ENCODE measurements around the gene SCO2. TPM values are rescaled to one million over a fixed set of nuclear protein-coding genes. Genes with fewer than 3 reads are reported as not detected.

SCO2 gene
- total and polyA plus RNA-seq, 10 of the 15 experiments (the other 5 are each of a cell fraction or from before 2014, with no cell fraction given): 0.18 to 16.0 (median 2.4) TPM; not detected in 1

GRCh38 chr22:50516068-50516467 lies 9.3 kb downstream of the SCO2 start:
- ChIA-PET POLR2A (interaction anchor here (1.9 kb wide), 1 partner anchor 9 kb away, joined by 8 read pairs; the partner anchor contains the start of gene SCO2), SMC1A (ENCODE audit: uncharacterized antibody, unreplicated experiment) (no interaction called here), CTCF (no interaction called here), RAD21 (ENCODE audit: unreplicated experiment) (no interaction called here)
- Histone ChIP-seq H2AFZ (ENCODE audit: control insufficient read depth, low read depth, low read length) (no peak overlapping the region), H3K27ac (ENCODE audit: control insufficient read depth, insufficient read depth) (no peak overlapping the region), H3K79me2 (ENCODE audit: control insufficient read depth, insufficient read depth, low read length) (peaks cover 24% of the 10 kb centered on the region), H3K27me3 (replicated peaks in 1 of 2; ENCODE audit: control insufficient read depth in 2 of 2, insufficient read depth in 2 of 2, low read length in 1 of 2) (no peaks in the 10 kb centered on the region), H3K4me1 (ENCODE audit: control insufficient read depth, insufficient read depth, low read length) (no peaks in the 10 kb centered on the region; the same call in 1 of the 2 replicates), H4K20me1 (ENCODE audit: control insufficient read depth, insufficient read depth) (no peaks in the 10 kb centered on the region), H3K4me3 (no peak overlapping the region), H3K9me3 (replicated peaks; ENCODE audit: control insufficient read depth, insufficient read depth, low read length) (no peaks in the 10 kb centered on the region), H3K36me3 (ENCODE audit: control insufficient read depth in 2 of 2, insufficient read depth in 2 of 2, low read length in 1 of 2) (peaks cover 5 to 26% of the 10 kb centered on the region in 2 experiments; a peak in 3 of 4 replicates), H3K4me2 (ENCODE audit: control insufficient read depth, insufficient read depth) (no peak overlapping the region), H3K9ac (ENCODE audit: control insufficient read depth, insufficient read depth, low read length) (no peak overlapping the region)
- TF ChIP-seq RAD51 (IDR thresholded peaks at IDR 0.05) (no peak), YY1 (IDR thresholded peaks at IDR 0.05; ENCODE audit: low read depth, low read length) (no peak), SMAD5 (IDR thresholded peaks at IDR 0.05; ENCODE audit: low read depth) (no peak), CHD4 (IDR thresholded peaks at IDR 0.05) (no peak), CBX3 (IDR thresholded peaks at IDR 0.05; ENCODE audit: borderline replicate concordance, low read depth) (no peak), IKZF2 (IDR thresholded peaks at IDR 0.05) (no peak), EGR1 (IDR thresholded peaks at IDR 0.05; ENCODE audit: borderline replicate concordance in 1 of 2, low read depth in 2 of 2, low read length in 2 of 2) (no peak)
- FAIRE-seq: no peak
- BruUV-seq (replicated peaks): no TSS peak
- in situ Hi-C loops (cut with MboI): no loop called here
- no peak for DNase-seq (ENCODE audit: low read depth, low spot score)
- intact Hi-C loops (cut with micrococcal nuclease; ENCODE audit: unreplicated experiment): no loop called here
- ATAC-seq: no peak
- 94% methylated on average over 8 of the region's 8 CpGs for WGBS (ENCODE audit: insufficient coverage, insufficient replicate concordance, low lambda C conversion rate, missing lambda C conversion rate)

- H3K36me3 ChIP-seq (ENCODE audit: control insufficient read depth in 2 of 2, insufficient read depth in 2 of 2, low read length in 1 of 2): peaks cover 5 to 15% of the 10 kb centered on the region in 2 experiments; a peak in 3 of 4 replicates
- BruUV-seq (replicated peaks): no TSS peak
- no peak overlapping the region for H3K9ac ChIP-seq (ENCODE audit: control insufficient read depth, insufficient read depth, low read length)
- ChIA-PET POLR2A (interaction anchor here (7.2 kb wide), 1 partner anchor 11 kb away, joined by 84 read pairs; the partner anchor contains the start of gene SCO2), CTCF (interaction anchor here (0.6 to 1.0 kb wide), 3 partner anchors 12 to 179 kb away, joined by 3 read pairs; partner anchors contain the start of gene SCO2), SMC1A (ENCODE audit: uncharacterized antibody, unreplicated experiment) (no interaction called here), RAD21 (ENCODE audit: unreplicated experiment) (interaction anchor here (1.0 kb wide), 1 partner anchor 12 kb away, joined by 4 read pairs; the partner anchor contains the start of gene SCO2)
- H3K27ac ChIP-seq (ENCODE audit: control insufficient read depth, insufficient read depth): no peak overlapping the region
- H3K4me2 ChIP-seq (ENCODE audit: control insufficient read depth, insufficient read depth): no peak overlapping the region
- intact Hi-C loops (cut with micrococcal nuclease; ENCODE audit: unreplicated experiment) (no loop called here), in situ Hi-C loops (cut with MboI) (no loop called here)
- no peaks in the 10 kb centered on the region for H3K9me3 ChIP-seq (replicated peaks; ENCODE audit: control insufficient read depth, insufficient read depth, low read length)
- H4K20me1 ChIP-seq (ENCODE audit: control insufficient read depth, insufficient read depth): no peaks in the 10 kb centered on the region
- DNase-seq (ENCODE audit: low read depth, low spot score) (no peak), ATAC-seq (no peak), FAIRE-seq (no peak)
- H3K4me1 ChIP-seq (ENCODE audit: control insufficient read depth, insufficient read depth, low read length): peaks cover 5% of the 10 kb centered on the region
- no peaks in the 10 kb centered on the region for H3K27me3 ChIP-seq (replicated peaks in 1 of 2; ENCODE audit: control insufficient read depth in 2 of 2, insufficient read depth in 2 of 2, low read length in 1 of 2)
- 92% methylated on average over 15 of the region's 15 CpGs for WGBS (ENCODE audit: insufficient coverage, insufficient replicate concordance, low lambda C conversion rate, missing lambda C conversion rate)
- no peak overlapping the region for H2AFZ ChIP-seq (ENCODE audit: control insufficient read depth, low read depth, low read length)
- peaks cover 44% of the 10 kb centered on the region for H3K79me2 ChIP-seq (ENCODE audit: control insufficient read depth, insufficient read depth, low read length)
- no peak overlapping the region for H3K4me3 ChIP-seq
- no peak for TF ChIP-seq STAT3 (IDR thresholded peaks at IDR 0.05; ENCODE audit: low read depth, low read length)
- TF ChIP-seq TCF12 (IDR thresholded peaks at IDR 0.05; ENCODE audit: low read depth, low read length): no peak
- TF ChIP-seq KAT2A (conservative IDR thresholded peaks at IDR 0.05; ENCODE audit: control insufficient read depth, low read depth, low read length): no peak
- TF ChIP-seq CTCF (IDR thresholded peaks at IDR 0.05 in 2 of 3, conservative IDR thresholded peaks at IDR 0.05 in 1 of 3; ENCODE audit: control insufficient read depth in 2 of 3, extremely low read depth in 1 of 3, insufficient read depth in 1 of 3, low read depth in 3 of 3, low read length in 3 of 3): no peak
- no peak for TF ChIP-seq YBX1 (IDR thresholded peaks at IDR 0.05)
- no peak for TF ChIP-seq ELK1 (IDR thresholded peaks at IDR 0.05; ENCODE audit: low read depth, low read length)
- no peak for TF ChIP-seq MEF2A (IDR thresholded peaks at IDR 0.05; ENCODE audit: insufficient read depth, low read depth, low read length)
- TF ChIP-seq KLF5 (IDR thresholded peaks at IDR 0.05; ENCODE audit: partially characterized antibody): no peak
- no peak for TF ChIP-seq SMC3 (IDR thresholded peaks at IDR 0.05; ENCODE audit: borderline replicate concordance, low read length)
Observed at GRCh38 chr22:50513175-50513574, 12.2 kb downstream of the SCO2 start.

Data from GM12878 (cell line).